Measurements from ENCODE around the gene CDC42BPB. TPM values are rescaled to one million over a fixed set of nuclear protein-coding genes. Genes with fewer than 3 reads are reported as not detected.
"Not testable (repeated sequence)": the region's sequence is repeated elsewhere in the genome, so short reads cannot be mapped to it uniquely, and the experiment has no call there.

CDC42BPB gene
- total RNA-seq, 1 donor from 2014 or later, result 96.5 TPM

DNA sequence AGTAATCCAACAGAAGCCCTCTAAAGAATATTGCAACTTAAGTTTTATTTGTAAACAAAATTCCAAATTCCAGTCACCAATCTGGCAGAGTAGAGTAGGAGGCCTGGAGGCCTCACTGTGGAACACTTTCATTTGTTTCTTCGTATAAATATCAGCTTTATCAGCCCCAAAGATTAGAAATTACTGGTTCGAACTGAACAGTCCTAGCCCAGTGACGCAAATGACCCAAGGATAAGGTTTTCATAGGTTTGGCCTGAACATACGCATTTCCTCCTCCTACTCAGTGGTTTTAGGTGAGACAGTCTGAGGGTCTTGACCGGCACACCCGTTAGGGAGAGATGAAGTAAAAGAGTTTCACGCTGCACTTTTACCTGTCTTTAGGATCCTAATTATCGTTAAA is 1.7 kb downstream of the CDC42BPB start:
- intact Hi-C loops (cut with DNase I), result loop anchor here (5.0 kb wide), 2 partner anchors 277 to 463 kb away; partner anchors contain the start of genes EIF5 and RCOR1
- H3K4me3 ChIP-seq, result peak overlapping the region; percentile 73 to 98
- TF ChIP-seq, protein P1, sequence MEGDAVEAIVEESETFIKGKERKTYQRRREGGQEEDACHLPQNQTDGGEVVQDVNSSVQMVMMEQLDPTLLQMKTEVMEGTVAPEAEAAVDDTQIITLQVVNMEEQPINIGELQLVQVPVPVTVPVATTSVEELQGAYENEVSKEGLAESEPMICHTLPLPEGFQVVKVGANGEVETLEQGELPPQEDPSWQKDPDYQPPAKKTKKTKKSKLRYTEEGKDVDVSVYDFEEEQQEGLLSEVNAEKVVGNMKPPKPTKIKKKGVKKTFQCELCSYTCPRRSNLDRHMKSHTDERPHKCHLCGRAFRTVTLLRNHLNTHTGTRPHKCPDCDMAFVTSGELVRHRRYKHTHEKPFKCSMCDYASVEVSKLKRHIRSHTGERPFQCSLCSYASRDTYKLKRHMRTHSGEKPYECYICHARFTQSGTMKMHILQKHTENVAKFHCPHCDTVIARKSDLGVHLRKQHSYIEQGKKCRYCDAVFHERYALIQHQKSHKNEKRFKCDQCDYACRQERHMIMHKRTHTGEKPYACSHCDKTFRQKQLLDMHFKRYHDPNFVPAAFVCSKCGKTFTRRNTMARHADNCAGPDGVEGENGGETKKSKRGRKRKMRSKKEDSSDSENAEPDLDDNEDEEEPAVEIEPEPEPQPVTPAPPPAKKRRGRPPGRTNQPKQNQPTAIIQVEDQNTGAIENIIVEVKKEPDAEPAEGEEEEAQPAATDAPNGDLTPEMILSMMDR (IDR thresholded peaks at IDR 0.05), result no peak
- H3K9me3 ChIP-seq, result no peaks in the 10 kb centered on the region
- H3K27ac ChIP-seq, result peak overlapping the region; percentile 92 to 93
- no peaks in the 10 kb centered on the region for H3K36me3 ChIP-seq
- peaks cover 6 to 20% of the 10 kb centered on the region in 2 donors for H3K4me1 ChIP-seq
- peak in 1 of 2 donors; percentile 30 for DNase-seq (ENCODE audit: low spot score in 2 of 2)
- no peaks in the 10 kb centered on the region for H3K27me3 ChIP-seq

GRCh38 chr14:103052407-103052806 is 4.9 kb downstream of the CDC42BPB start:
- peak in 1 of 2 donors; percentile 58 for DNase-seq (ENCODE audit: low spot score in 2 of 2)
- intact Hi-C loops (cut with DNase I), result no loop called here
- Histone ChIP-seq H3K27me3 (no peaks in the 10 kb centered on the region), H3K4me1 (peaks cover 4 to 6% of the 10 kb centered on the region in 2 donors), H3K4me3 (no peak overlapping the region), H3K27ac (no peak overlapping the region), H3K9me3 (no peaks in the 10 kb centered on the region), H3K36me3 (no peaks in the 10 kb centered on the region)
- TF ChIP-seq, protein P1 (IDR thresholded peaks at IDR 0.05), result no peak

DNA sequence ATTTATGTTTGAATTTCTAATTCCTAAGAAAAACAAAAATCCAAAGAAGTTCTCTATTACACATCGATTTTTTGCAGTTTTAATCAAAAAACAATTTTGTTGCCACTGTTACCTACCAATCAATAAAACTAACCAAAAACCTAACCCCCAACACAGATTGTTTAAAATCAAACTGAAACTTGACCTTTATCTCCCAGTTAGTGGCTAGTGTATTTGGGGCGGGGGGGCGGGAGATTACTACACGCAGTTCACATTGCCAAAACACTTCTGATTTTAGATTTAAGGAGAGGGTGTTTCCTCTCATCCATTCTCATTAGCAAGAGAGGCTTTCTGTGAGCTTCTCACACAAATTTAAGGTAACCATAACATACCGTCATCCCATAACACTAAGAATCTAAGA is 6.4 kb downstream of the CDC42BPB start:
- H3K4me3 ChIP-seq, result no peak overlapping the region
- intact Hi-C loops (cut with DNase I), result loop anchor here (1.0 kb wide), 1 partner anchor 21 kb away; no protein-coding TSS in a partner anchor
- no peak overlapping the region for H3K27ac ChIP-seq
- DNase-seq (ENCODE audit: low spot score in 2 of 2), result no peak
- H3K9me3 ChIP-seq, result no peaks in the 10 kb centered on the region
- TF ChIP-seq, protein P1 (IDR thresholded peaks at IDR 0.05), result no peak
- no peaks in the 10 kb centered on the region for H3K27me3 ChIP-seq
- peaks cover 4 to 9% of the 10 kb centered on the region in 2 donors for H3K4me1 ChIP-seq
- H3K36me3 ChIP-seq, result no peaks in the 10 kb centered on the region

- peaks cover 0 to 12% of the 10 kb centered on the region in 2 donors for H3K4me1 ChIP-seq
- H3K36me3 ChIP-seq; H3K4me3 ChIP-seq; H3K9me3 ChIP-seq; intact Hi-C loops (cut with DNase I); H3K27ac ChIP-seq; H3K27me3 ChIP-seq: not testable (repeated sequence)
- DNase-seq (ENCODE audit: low spot score in 2 of 2), result peak in 1 of 2 donors; percentile 42
These were observed 9.9 kb downstream of the CDC42BPB start for GRCh38 chr14:103047453-103047852.

DNA sequence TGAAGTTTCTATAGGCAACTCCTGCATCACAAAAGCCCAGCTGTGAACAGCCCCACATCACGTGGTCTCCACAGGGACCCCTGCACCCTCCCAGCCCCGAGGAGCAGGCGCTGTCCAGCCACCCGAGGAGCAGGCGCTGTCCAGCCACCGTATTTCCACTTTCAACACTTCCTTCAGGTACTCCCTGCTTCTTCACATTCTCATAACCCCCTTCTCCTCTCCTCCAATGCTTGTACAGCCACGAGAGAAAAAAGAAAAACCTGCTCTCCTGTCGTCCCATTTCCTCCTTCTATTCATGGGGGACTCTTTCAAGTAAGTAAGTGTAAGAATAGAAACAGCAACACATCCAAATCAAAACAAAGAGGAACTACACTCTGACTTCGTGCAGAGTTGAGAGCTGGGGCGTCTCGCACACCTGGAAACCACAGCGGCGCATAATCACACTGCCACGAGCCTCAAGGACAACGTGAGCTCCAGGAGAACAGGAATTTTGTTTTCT is 11.9 kb downstream of the CDC42BPB start:
- peak in 1 of 2 donors; percentile 55 for DNase-seq (ENCODE audit: low spot score in 2 of 2)
- no peak overlapping the region for H3K27ac ChIP-seq
- H3K4me3 ChIP-seq, result no peak overlapping the region
- peaks cover 3 to 20% of the 10 kb centered on the region in 2 donors for H3K36me3 ChIP-seq
- intact Hi-C loops (cut with DNase I), result no loop called here
- TF ChIP-seq, protein P1 (IDR thresholded peaks at IDR 0.05), result no peak
- no peaks in the 10 kb centered on the region for H3K9me3 ChIP-seq
- peaks cover 0 to 12% of the 10 kb centered on the region in 2 donors for H3K4me1 ChIP-seq
- H3K27me3 ChIP-seq, result no peaks in the 10 kb centered on the region

- H3K27ac ChIP-seq, result no peak overlapping the region
- H3K27me3 ChIP-seq, result no peaks in the 10 kb centered on the region
- H3K4me1 ChIP-seq, result peaks cover 0 to 12% of the 10 kb centered on the region in 2 donors
- H3K36me3 ChIP-seq, result peaks cover 3 to 20% of the 10 kb centered on the region in 2 donors
- intact Hi-C loops (cut with DNase I), result no loop called here
- TF ChIP-seq, protein P1 (IDR thresholded peaks at IDR 0.05), result no peak
- H3K4me3 ChIP-seq, result no peak overlapping the region
- DNase-seq (ENCODE audit: low spot score in 2 of 2), result no peak
- H3K9me3 ChIP-seq, result no peaks in the 10 kb centered on the region
These were observed 13.9 kb downstream of the CDC42BPB start for GRCh38 chr14:103043257-103044015.

Measured in ascending aorta (tissue), 2 donors.